ENCODE results near the gene GCNT4.

The GCNT4 gene

DNA sequence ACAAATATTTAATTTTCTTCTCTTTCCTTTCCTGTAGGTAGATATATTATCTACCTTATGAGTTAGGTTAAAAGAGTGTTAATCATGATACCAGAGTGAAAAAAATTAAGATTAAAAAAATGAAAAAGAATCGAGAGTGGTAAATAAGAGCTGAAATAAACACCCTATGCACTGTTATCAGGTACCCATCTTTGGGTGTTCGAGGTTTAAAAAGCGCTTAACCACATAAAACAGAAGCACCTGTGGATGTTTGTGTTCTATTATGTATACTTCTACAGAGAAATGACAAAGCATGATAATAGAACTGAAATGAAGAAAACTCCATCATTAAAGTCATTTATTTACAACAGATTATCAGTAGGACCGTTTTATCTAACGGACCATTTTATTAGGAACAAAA lies 25.7 kb upstream of the GCNT4 start:
- ChIA-PET CTCF (no interaction called here), POLR2A (no interaction called here)
- no peak for DNase-seq (ENCODE audit: extremely low spot score)
- no peak for TF ChIP-seq FOXA1 (IDR thresholded peaks at IDR 0.05)
- TF ChIP-seq FOXK2 (IDR thresholded peaks at IDR 0.05) = no peak
- no peak for TF ChIP-seq CTBP1 (IDR thresholded peaks at IDR 0.05; ENCODE audit: borderline replicate concordance)
- no peak for TF ChIP-seq ELF4 (IDR thresholded peaks at IDR 0.05)

DNA sequence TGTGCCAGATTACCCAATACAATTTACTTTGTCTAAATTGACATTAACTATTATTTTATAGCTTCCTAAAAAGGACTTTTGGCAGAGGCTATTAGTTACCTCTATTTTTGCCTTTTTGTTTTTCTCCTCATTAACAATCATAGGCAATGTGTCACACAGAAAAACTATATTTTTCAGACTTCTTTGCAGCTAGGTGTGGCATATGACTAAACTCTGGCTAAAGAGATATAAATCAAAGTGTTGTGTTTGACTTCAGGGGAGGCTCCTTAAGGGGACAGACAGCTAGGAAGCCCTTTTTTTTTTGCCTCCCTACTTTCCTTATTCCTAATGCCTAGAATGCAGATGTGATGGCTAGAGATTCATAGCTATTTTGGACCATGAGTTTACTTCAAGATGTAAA lies 19.7 kb upstream of the GCNT4 start:
- ChIA-PET POLR2A (no interaction called here), CTCF (interaction anchor here (1.9 kb wide), 1 partner anchor 22 kb away, joined by 8 read pairs; no protein-coding TSS in a partner anchor)
- no peak for DNase-seq (ENCODE audit: extremely low spot score)
- no peak for TF ChIP-seq ARNT (IDR thresholded peaks at IDR 0.05)
- TF ChIP-seq BHLHE40 (IDR thresholded peaks at IDR 0.05; ENCODE audit: borderline replicate concordance) = no peak
- TF ChIP-seq PKNOX1 (IDR thresholded peaks at IDR 0.05) = no peak

GRCh38 chr5:75071100-75071499 lies 18.7 kb upstream of the GCNT4 start:
- CTCF ChIA-PET = interaction anchor here (0.7 to 1.9 kb wide), 2 partner anchors 21 kb away, joined by 4 to 8 read pairs; no protein-coding TSS in a partner anchor
- DNase-seq (ENCODE audit: extremely low spot score) = no peak
- TF ChIP-seq CTBP1 (IDR thresholded peaks at IDR 0.05; ENCODE audit: borderline replicate concordance) (no peak), TARDBP (IDR thresholded peaks at IDR 0.05) (no peak), HDGF (IDR thresholded peaks at IDR 0.05; ENCODE audit: borderline replicate concordance) (no peak), BHLHE40 (IDR thresholded peaks at IDR 0.05; ENCODE audit: borderline replicate concordance) (no peak), ZNF384 (IDR thresholded peaks at IDR 0.05) (no peak), SP1 (IDR thresholded peaks at IDR 0.05) (no peak), PKNOX1 (IDR thresholded peaks at IDR 0.05) (no peak), ELF4 (IDR thresholded peaks at IDR 0.05) (no peak), L3MBTL2 (conservative IDR thresholded peaks at IDR 0.05) (no peak), SUZ12 (IDR thresholded peaks at IDR 0.05) (no peak), LEF1 (IDR thresholded peaks at IDR 0.05; ENCODE audit: borderline replicate concordance) (no peak), NFRKB (IDR thresholded peaks at IDR 0.05) (no peak), FOXK2 (IDR thresholded peaks at IDR 0.05) (no peak), FOXM1 (IDR thresholded peaks at IDR 0.05; ENCODE audit: borderline replicate concordance) (no peak)
- POLR2A ChIA-PET = no interaction called here

DNA sequence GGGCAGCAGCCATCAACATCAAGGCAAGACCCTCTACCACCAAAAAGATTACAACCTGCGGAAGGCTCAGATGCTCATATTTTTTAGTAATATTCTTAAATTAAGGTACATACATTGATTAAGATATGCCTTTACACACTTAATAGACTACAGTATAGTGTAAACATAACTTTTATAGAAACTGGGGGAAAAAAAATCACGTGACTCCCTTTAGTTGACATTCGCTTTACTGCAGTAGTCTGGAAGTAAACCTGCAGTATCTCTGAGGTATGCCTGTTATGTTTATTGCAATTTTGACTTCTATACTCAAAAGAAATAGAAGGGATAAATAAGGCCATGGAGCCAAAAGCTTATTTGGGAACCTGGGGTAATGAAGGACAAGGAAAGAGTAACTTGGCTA lies 15.1 kb upstream of the GCNT4 start:
- ChIA-PET POLR2A (no interaction called here), CTCF (no interaction called here)
- no peak for DNase-seq (ENCODE audit: extremely low spot score)
- TF ChIP-seq PKNOX1 (IDR thresholded peaks at IDR 0.05) = no peak
- no peak for TF ChIP-seq SUZ12 (IDR thresholded peaks at IDR 0.05)
- TF ChIP-seq LEF1 (IDR thresholded peaks at IDR 0.05; ENCODE audit: borderline replicate concordance) = no peak
- TF ChIP-seq FOXM1 (IDR thresholded peaks at IDR 0.05; ENCODE audit: borderline replicate concordance) = no peak
- no peak for TF ChIP-seq NFRKB (IDR thresholded peaks at IDR 0.05)
- TF ChIP-seq ZNF384 (IDR thresholded peaks at IDR 0.05) = no peak
- no peak for TF ChIP-seq HDGF (IDR thresholded peaks at IDR 0.05; ENCODE audit: borderline replicate concordance)
- TF ChIP-seq CTBP1 (IDR thresholded peaks at IDR 0.05; ENCODE audit: borderline replicate concordance) = no peak
- no peak for TF ChIP-seq TARDBP (IDR thresholded peaks at IDR 0.05)
- TF ChIP-seq BHLHE40 (IDR thresholded peaks at IDR 0.05; ENCODE audit: borderline replicate concordance) = no peak
- no peak for TF ChIP-seq FOXK2 (IDR thresholded peaks at IDR 0.05)
- no peak for TF ChIP-seq ARNT (IDR thresholded peaks at IDR 0.05)
- no peak for TF ChIP-seq FOXA1 (IDR thresholded peaks at IDR 0.05)

DNA sequence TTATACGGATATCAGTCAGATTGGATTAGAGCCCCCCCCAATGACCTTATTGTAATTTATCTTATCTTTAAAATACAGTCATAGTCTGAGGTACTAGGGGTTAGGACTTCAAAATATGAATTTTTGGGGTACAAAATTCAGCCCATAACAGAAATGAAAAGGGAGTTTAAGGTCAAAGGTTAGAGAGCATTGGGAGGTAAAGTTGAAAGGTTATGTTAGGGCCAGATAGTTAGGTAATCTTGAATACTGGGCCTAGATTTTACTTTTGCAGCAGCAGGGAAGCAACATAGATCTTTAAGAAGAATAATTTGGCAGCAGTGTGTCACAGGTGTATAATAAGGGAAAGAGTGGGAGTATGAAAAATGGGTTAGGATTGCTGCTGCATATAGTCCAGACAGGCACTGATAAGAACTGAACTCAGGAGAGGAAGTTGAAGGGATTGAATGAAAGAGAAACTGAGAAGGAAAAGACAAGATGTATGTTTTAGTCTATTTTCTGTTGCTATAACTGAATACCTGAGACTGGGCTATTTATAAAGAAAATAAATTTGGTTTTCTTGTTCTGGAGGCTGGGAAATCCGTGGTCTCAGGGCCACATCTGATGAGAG lies 10.7 kb upstream of the GCNT4 start:
- ChIA-PET CTCF (no interaction called here), POLR2A (no interaction called here)
- no peak for DNase-seq (ENCODE audit: extremely low spot score)
- no peak for TF ChIP-seq FOXA1 (IDR thresholded peaks at IDR 0.05)
- no peak for TF ChIP-seq SUZ12 (IDR thresholded peaks at IDR 0.05)
- TF ChIP-seq NFRKB (IDR thresholded peaks at IDR 0.05) = no peak
- TF ChIP-seq PKNOX1 (IDR thresholded peaks at IDR 0.05) = no peak
- no peak for TF ChIP-seq SP1 (IDR thresholded peaks at IDR 0.05)
- no peak for TF ChIP-seq HDGF (IDR thresholded peaks at IDR 0.05; ENCODE audit: borderline replicate concordance)
- TF ChIP-seq ZNF384 (IDR thresholded peaks at IDR 0.05) = no peak
- no peak for TF ChIP-seq FOXK2 (IDR thresholded peaks at IDR 0.05)

GRCh38 chr5:75059912-75060545 lies 7.7 kb upstream of the GCNT4 start:
- POLR2A ChIA-PET = no interaction called here
- CTCF ChIA-PET = no interaction called here

More at GRCh38 chr5:75059912-75060545, 7.7 kb upstream of the GCNT4 start:
- TF ChIP-seq SP1 (IDR thresholded peaks at IDR 0.05) = no peak
- TF ChIP-seq SUZ12 (IDR thresholded peaks at IDR 0.05) = no peak
- TF ChIP-seq HDGF (IDR thresholded peaks at IDR 0.05; ENCODE audit: borderline replicate concordance) = no peak
- TF ChIP-seq ZNF384 (IDR thresholded peaks at IDR 0.05) = no peak
- TF ChIP-seq PKNOX1 (IDR thresholded peaks at IDR 0.05) = no peak
- TF ChIP-seq NFRKB (IDR thresholded peaks at IDR 0.05) = no peak
- no peak for TF ChIP-seq FOXK2 (IDR thresholded peaks at IDR 0.05)
- no peak for TF ChIP-seq TARDBP (IDR thresholded peaks at IDR 0.05)
- TF ChIP-seq LEF1 (IDR thresholded peaks at IDR 0.05; ENCODE audit: borderline replicate concordance) = no peak
- no peak for TF ChIP-seq ELF4 (IDR thresholded peaks at IDR 0.05)
- TF ChIP-seq FOXM1 (IDR thresholded peaks at IDR 0.05; ENCODE audit: borderline replicate concordance) = no peak
- no peak for TF ChIP-seq FOXA1 (IDR thresholded peaks at IDR 0.05)
- TF ChIP-seq L3MBTL2 (conservative IDR thresholded peaks at IDR 0.05) = no peak
- no peak for TF ChIP-seq BHLHE40 (IDR thresholded peaks at IDR 0.05; ENCODE audit: borderline replicate concordance)
- no peak for TF ChIP-seq ARNT (IDR thresholded peaks at IDR 0.05)
- no peak for TF ChIP-seq CTBP1 (IDR thresholded peaks at IDR 0.05; ENCODE audit: borderline replicate concordance)
- no peak for DNase-seq (ENCODE audit: extremely low spot score)

All from HEK293T (cell line).